ENCODE measurements around the gene CARD16.
"Not testable (repeated sequence)": the region's sequence is repeated elsewhere in the genome, so short reads cannot be mapped to it uniquely, and the experiment has no call there.

CARD16 gene

GRCh38 chr11:105049481-105049880, 4.3 kb upstream of the CARD16 start:
- no peak for DNase-seq (ENCODE audit: low spot score)

DNA sequence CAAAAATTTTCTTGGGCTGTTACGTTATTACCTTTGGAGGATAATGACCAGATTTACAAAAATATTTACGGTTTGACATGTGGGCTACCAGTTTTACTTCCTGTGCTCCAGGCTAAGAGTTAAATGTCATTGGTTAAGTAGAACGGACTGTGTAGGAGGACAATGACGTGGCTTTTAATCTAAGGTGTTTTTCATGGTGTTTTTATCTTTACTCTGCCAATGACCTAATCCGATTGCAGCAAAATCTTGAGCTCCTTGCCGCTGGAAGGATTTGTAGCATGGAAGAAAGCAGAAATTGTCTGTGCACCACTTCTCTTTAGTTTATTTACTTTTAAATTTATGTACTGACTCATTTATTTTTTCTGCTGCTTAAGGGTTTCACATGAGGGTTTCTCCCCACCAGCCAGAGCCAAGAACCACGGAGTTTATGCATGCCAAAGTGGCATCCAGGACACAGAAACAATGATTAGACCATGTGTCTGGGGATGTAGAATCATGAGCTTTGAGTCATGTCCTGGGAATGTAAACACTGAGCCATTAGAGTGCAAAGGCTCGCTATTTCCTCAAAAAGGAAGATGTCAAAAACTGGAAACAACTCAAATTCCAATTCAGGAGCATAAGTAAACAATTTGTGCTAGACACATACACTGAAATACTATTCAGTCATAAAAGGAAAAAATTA, 1.9 kb upstream of the CARD16 start:
- DNase-seq (ENCODE audit: low spot score) = no peak

- no peak for DNase-seq (ENCODE audit: low spot score)
Measured at GRCh38 chr11:105045676-105046296, 651 bp upstream of the CARD16 start.

DNA sequence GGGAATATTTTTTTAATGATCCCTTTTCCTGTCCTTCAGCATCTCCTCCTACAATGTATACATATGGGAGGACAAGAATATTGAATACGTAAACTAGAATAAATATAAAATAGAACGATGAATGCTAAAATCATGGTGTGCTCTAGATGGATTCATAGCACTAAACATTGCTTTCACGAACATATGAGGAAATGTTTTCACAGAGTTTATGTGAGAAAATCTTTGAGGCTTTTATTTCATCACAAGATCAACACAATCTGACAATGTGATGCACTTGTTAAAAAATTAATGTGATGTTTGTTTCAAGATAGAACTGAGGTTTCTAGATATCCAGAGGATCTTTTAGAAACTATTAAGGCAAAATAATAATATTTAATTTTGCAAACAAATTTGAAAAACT, 3.0 kb downstream of the CARD16 start:
- DNase-seq (ENCODE audit: low spot score) = no peak

- DNase-seq (ENCODE audit: low spot score) = no peak
Measured at GRCh38 chr11:105040703-105041102, 4.4 kb downstream of the CARD16 start.

- DNase-seq (ENCODE audit: low spot score) = peak; percentile 65
Measured at GRCh38 chr11:105034813-105035620, 10.1 kb downstream of the CARD16 start, which contains the start of gene CASP1. TSS of gene CASP1 (minus strand) at chr11:105035144. CDS start at chr11:105035113, 31 bp downstream.

DNA sequence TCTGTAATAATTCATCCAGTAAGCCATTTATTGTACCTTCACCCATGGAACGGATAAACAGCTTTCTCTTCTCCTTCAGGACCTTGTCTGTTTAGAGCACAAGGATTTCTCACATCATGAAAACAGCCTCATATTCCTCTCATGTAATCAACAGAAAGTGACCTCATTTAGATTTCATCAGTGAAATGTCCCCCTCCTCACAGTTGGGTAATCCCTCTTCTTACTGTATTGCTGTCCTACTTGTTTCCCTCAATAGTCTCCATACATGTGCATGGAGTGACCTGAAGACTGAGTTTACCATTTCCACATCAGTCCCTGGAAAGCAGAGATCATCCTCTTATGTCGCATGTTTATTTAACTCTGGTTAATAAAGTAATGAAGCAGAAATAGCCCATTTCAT, 10.7 kb downstream of the CARD16 start:
- not testable (repeated sequence) for DNase-seq (ENCODE audit: low spot score)

DNA sequence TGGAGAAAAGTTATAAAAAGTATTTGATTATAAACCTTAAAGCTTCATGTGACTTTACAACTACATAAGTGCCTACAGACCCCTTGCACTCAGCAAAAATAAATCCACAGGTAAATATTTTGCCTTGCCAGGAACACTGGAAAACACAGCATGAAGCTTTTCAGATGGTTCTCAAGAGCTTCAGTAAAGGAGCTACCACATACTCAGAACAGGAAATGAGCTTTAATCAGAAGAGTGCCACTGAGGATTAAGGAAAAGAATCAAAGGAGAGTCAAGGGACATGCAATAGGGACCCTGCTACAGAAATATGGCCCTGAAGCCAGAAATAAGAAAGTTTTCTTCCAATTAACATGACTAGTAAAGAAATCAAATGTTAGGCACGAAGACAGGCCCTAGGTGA, 11.4 kb downstream of the CARD16 start:
- DNase-seq (ENCODE audit: low spot score) = no peak

DNA sequence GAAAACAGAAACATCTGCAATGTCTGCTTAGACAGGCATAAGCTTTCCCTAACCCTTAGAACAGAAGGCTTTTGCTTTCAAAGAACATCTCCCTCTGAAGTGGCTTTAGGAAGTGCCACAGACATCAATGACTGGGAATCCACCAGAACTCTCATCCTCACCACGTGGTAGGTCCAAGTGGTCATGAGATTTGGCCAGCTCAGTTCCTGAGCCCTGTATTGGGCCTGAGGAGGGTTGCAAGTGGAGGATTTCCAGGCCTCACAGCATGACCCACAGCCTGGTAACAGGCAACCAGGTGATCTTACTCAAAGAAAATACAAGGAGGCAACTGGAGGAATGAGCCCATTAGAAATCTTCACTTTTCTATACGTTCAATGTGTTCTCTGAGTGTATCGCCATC, 11.8 kb downstream of the CARD16 start:
- DNase-seq (ENCODE audit: low spot score) = no peak

- peak; percentile 25 for DNase-seq (ENCODE audit: low spot score)
Measured at GRCh38 chr11:105032495-105032894, 12.6 kb downstream of the CARD16 start.

GRCh38 chr11:105027678-105028077, 17.5 kb downstream of the CARD16 start:
- no peak for DNase-seq (ENCODE audit: low spot score)

- DNase-seq (ENCODE audit: low spot score) = no peak
Measured at GRCh38 chr11:105024394-105024793, 20.7 kb downstream of the CARD16 start.

- no peak for DNase-seq (ENCODE audit: low spot score)
Measured at GRCh38 chr11:105023003-105023402, 22.1 kb downstream of the CARD16 start, which contains the start of gene CASP5. TSS of gene CASP5 (minus strand) at chr11:105023168. CDS start at chr11:105023136, 32 bp downstream.

DNA sequence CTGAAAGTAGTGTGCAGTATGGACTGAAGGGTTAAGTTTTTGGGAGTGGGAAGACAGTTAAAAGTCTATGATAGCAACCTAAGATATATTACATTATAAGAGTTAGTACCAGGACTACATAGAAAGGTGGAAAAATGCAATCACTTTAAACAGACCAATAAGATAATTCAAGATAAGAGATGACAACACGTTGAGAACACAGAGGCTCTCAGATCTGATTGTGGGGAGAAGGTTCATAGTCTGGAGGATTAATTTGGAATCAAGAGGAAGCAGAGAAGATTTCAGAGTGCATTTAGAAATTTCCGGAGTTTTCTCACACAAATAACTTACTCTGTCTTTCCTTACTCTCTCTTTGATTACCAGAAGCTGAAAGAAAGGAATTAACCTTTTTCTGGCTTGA, 22.6 kb downstream of the CARD16 start:
- no peak for DNase-seq (ENCODE audit: low spot score)

DNA sequence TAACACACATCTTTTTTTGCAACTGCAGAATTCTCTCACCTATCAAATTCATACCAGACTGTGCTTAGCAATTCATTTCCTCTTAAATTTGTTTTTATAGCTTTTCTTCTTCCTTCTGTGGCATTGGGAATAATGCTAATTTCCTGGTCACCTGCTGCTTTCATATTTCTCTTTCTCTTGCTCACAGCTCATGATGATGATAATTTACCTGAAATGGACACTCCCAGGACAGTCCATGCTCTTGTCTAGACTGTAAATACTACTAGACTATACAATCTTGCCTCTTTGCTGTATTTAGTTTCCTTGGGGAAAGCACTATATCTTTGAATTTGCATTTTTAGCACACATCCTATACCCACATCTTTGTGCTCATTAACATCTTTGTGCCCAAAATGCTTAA, 37.7 kb downstream of the CARD16 start:
- DNase-seq (ENCODE audit: low spot score) = no peak

GRCh38 chr11:105005451-105005845, 39.7 kb downstream of the CARD16 start:
- no peak for DNase-seq (ENCODE audit: low spot score)

GRCh38 chr11:105004021-105004420, 41.1 kb downstream of the CARD16 start:
- DNase-seq (ENCODE audit: low spot score) = no peak

GRCh38 chr11:105003151-105003550, 42.0 kb downstream of the CARD16 start:
- no peak for DNase-seq (ENCODE audit: low spot score)

- DNase-seq (ENCODE audit: low spot score) = peak; percentile 40
Measured at GRCh38 chr11:105000797-105001196, 44.3 kb downstream of the CARD16 start.

DNA sequence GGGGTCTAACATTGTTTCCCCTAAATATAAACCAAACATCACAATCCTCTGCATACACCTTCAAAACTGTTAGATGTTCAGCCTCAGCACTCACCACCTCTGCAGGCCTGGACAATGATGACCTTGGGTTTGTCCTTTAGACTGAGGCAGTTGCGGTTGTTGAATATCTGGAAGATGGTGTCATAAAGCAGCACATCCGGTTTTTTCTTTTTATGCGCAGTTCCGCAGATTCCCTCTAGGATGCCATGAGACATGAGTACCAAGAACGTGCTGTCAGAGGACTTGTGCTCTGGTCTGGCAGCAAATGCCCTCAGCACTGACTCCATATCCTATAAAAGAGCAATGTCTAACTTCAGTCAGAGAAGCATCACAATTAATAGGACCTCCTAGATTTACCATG, 45.0 kb downstream of the CARD16 start:
- peak; percentile 41 for DNase-seq (ENCODE audit: low spot score)

DNA sequence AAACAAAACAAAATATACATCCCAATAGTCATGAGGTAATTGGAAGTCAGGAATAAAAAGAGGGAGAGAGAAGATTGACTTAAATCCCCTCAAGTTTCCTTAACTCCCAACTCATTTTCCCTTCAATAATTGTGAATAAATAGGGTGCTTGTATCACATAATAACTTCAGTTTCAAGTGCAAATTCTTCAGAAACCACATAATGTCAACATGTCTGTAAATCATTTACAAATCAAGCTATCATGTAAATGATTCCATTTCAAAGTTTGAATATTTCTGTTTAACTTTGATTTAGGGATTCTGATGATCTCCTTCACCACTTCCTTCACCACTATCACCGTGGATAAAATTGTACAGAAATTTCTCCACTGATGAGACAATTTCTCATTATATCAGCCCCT, 45.4 kb downstream of the CARD16 start:
- DNase-seq (ENCODE audit: low spot score) = no peak

GRCh38 chr11:104997288-104997687, 47.8 kb downstream of the CARD16 start:
- no peak for DNase-seq (ENCODE audit: low spot score)

DNA sequence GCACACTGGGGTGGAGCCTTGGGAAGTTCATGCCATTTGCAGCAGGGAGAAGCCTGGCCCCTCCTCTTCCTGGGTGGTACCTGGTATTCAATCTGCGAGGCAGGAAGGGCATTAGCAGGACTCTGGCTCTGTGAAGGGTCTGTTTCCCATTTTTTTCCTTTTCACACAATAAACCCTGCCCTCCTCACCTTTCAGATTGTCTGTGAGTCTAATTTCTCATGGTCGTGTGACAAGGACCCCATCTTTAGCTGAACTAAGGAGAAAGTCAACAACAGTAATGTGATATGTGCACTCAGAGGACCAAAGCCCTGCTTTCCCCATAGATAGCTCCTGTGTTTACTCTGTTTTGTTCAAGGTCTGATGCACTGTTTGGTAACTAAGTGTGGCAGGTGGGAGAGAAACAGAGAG, 50.1 kb downstream of the CARD16 start:
- no peak for DNase-seq (ENCODE audit: low spot score)
